ENCODE measurements around the gene NAXE.

NAXE gene

GRCh38 chr1:156565519-156565918 lies 26.1 kb upstream of the NAXE start:
- no peak for DNase-seq (ENCODE audit: low read depth)
- no peak for TF ChIP-seq CTCF (IDR thresholded peaks at IDR 0.05; ENCODE audit: insufficient read depth, low read depth, low read length, missing control alignments)

DNA sequence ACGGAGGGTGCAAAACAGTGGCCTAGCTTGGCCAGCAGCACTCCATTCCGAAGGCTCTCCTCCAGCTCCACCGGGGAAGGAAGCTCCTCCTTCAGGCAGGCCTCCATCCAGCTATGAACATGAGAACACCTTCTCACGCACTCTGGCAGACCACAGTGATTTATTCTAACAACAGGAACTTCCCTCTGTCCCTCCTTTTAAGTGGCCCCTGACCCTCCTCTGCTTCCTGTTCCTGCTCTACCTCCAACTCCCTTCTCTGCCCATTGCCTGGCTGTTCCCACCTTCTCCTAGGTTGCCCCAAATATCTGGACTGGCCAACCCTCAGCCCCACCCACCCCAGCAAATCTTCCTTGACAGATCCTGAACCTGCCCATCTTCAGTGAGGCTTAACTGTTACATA lies 25.1 kb upstream of the NAXE start:
- no peak for TF ChIP-seq CTCF (IDR thresholded peaks at IDR 0.05; ENCODE audit: insufficient read depth, low read depth, low read length, missing control alignments)
- H3K4me3 ChIP-seq (ENCODE audit: low read depth, low read length), result no peak overlapping the region
- DNase-seq (ENCODE audit: low read depth), result no peak

More at GRCh38 chr1:156565519-156565918, 26.1 kb upstream of the NAXE start:
- H3K4me3 ChIP-seq (ENCODE audit: low read depth, low read length), result no peak overlapping the region

GRCh38 chr1:156571261-156571852 lies 20.2 kb upstream of the NAXE start:
- H3K4me3 ChIP-seq (ENCODE audit: low read depth, low read length), result peak overlapping the region; percentile 83
- TF ChIP-seq CTCF (IDR thresholded peaks at IDR 0.05; ENCODE audit: insufficient read depth, low read depth, low read length, missing control alignments), result no peak
- no peak for DNase-seq (ENCODE audit: low read depth)

- H3K4me3 ChIP-seq (ENCODE audit: low read depth, low read length), result peak within 1 kb of the TSS; percentile 83
Measured at GRCh38 chr1:156571919-156572662, 19.5 kb upstream of the NAXE start, which contains the start of gene IQGAP3. Gene IQGAP3 (minus strand): TSS chr1:156572565. CDS start chr1:156572529, 36 bp downstream.

DNA sequence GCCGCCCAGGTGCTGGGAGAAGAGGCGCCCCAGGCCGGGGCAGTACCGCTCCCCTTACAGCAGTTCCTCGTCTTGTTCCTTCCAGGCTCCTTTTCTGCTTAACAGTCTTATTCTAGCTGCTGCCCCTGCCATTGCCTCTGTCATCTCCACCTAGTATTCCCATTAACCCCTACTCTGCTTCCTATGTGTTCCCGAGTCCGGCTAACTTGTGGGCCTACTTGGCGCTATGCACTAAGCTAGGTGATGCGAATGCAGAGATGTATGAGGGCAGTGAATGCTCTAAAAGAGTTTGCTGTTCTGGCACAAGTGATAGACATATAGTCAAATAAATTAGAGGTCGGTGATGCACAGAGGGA lies 18.9 kb upstream of the NAXE start:
- no peak for TF ChIP-seq CTCF (IDR thresholded peaks at IDR 0.05; ENCODE audit: insufficient read depth, low read depth, low read length, missing control alignments)
- DNase-seq (ENCODE audit: low read depth), result no peak
- peak overlapping the region; percentile 83 for H3K4me3 ChIP-seq (ENCODE audit: low read depth, low read length)

More at GRCh38 chr1:156571919-156572662, 19.5 kb upstream of the NAXE start, which contains the start of gene IQGAP3:
- DNase-seq (ENCODE audit: low read depth), result peak; percentile 87
- TF ChIP-seq CTCF (IDR thresholded peaks at IDR 0.05; ENCODE audit: insufficient read depth, low read depth, low read length, missing control alignments), result no peak

- DNase-seq (ENCODE audit: low read depth), result no peak
- no peak for TF ChIP-seq CTCF (IDR thresholded peaks at IDR 0.05; ENCODE audit: insufficient read depth, low read depth, low read length, missing control alignments)
- H3K4me3 ChIP-seq (ENCODE audit: low read depth, low read length), result no peak overlapping the region
Measured at GRCh38 chr1:156574039-156574633, 17.4 kb upstream of the NAXE start.
